RPMI7951 (cell line): ENCODE results near the gene C1QL2. TPM values are rescaled to one million over a fixed set of nuclear protein-coding genes. Genes with fewer than 3 reads are reported as not detected.

ENCODE experiments used
- DNase-seq: peaks from one replicate; pipeline ENCODE4 v3.0.0-alpha.2; 2012; ENCODE audit warnings: low read depth
- total RNA-seq: library from RNA; depleted of rRNA; stranded (reverse); fragments of >200 nt; shearing (Covaris generic); gene quantifications from 2 replicates; pipeline ENCODE4 v1.2.3, GENCODE V29; 2014; rRNA removed

C1QL2 gene
- not detected in 2 replicates for total RNA-seq

GRCh38 chr2:119158563-119159347 lies at the start of gene C1QL2:
Gene C1QL2, minus strand, starts transcription at chr2:119158751. Its CDS starts 482 bp downstream, at chr2:119158269.
- no peak for DNase-seq

GRCh38 chr2:119207447-119207846 lies 48.9 kb upstream of the C1QL2 start:
- no peak for DNase-seq

- DNase-seq, result no peak
Measured at GRCh38 chr2:119206201-119206600, 47.6 kb upstream of the C1QL2 start.

GRCh38 chr2:119205001-119205706 lies 46.6 kb upstream of the C1QL2 start:
- no peak for DNase-seq

- no peak for DNase-seq
Measured at GRCh38 chr2:119204525-119204924, 46.0 kb upstream of the C1QL2 start.

- DNase-seq, result no peak
Measured at GRCh38 chr2:119202610-119203310, 44.2 kb upstream of the C1QL2 start.

- no peak for DNase-seq
Measured at GRCh38 chr2:119201815-119202214, 43.3 kb upstream of the C1QL2 start.

- peak; percentile 76 for DNase-seq
Measured at GRCh38 chr2:119198240-119198840, 39.8 kb upstream of the C1QL2 start.

- DNase-seq, result peak; percentile 52
Measured at GRCh38 chr2:119197529-119198239, 39.1 kb upstream of the C1QL2 start.

GRCh38 chr2:119197126-119197405 lies 38.5 kb upstream of the C1QL2 start:
- DNase-seq, result no peak

- DNase-seq, result peak; percentile 73
Measured at GRCh38 chr2:119196301-119197125, 38.0 kb upstream of the C1QL2 start.

- DNase-seq, result no peak
Measured at GRCh38 chr2:119195887-119196286, 37.3 kb upstream of the C1QL2 start.

GRCh38 chr2:119195001-119195400 lies 36.5 kb upstream of the C1QL2 start:
- DNase-seq, result no peak

GRCh38 chr2:119192893-119193292 lies 34.3 kb upstream of the C1QL2 start:
- no peak for DNase-seq

- no peak for DNase-seq
Measured at GRCh38 chr2:119190321-119191111, 32.0 kb upstream of the C1QL2 start.

GRCh38 chr2:119184512-119184911 lies 26.0 kb upstream of the C1QL2 start:
- DNase-seq, result peak; percentile 84

- DNase-seq, result no peak
Measured at GRCh38 chr2:119181791-119182445, 23.4 kb upstream of the C1QL2 start.

GRCh38 chr2:119181391-119181790 lies 22.8 kb upstream of the C1QL2 start:
- no peak for DNase-seq

- DNase-seq, result no peak
Measured at GRCh38 chr2:119180892-119181291, 22.3 kb upstream of the C1QL2 start.
